Right ventricle myocardium superior (tissue), 1 donor: Measurements from ENCODE around the gene CDS2. TPM values are rescaled to one million over a fixed set of nuclear protein-coding genes. Genes with fewer than 3 reads are reported as not detected.
A peak's percentile ranks its signal among the peaks of the same experiment; 100 is the strongest.

Source experiments
- ATAC-seq: fragments of 200-7000 bp; cut with Tn5 transposase; one replicate; pipeline ENCODE4 v1.9.1; 2020; ENCODE audit warnings: mild to moderate bottlenecking; ENCODE audit not compliant: poor library complexity
- DNase-seq: peaks from one replicate; pipeline ENCODE4 v3.0.0-alpha.2; 2020
- intact Hi-C: fragments of 100-400 bp; cut with DNase I; formaldehyde crosslinking; loops from one replicate; pipeline ENCODE4 v1.11.2; 2022
- total RNA-seq: library from RNA; stranded (reverse); fragmentation: NEBNext Ultra II Directional; extraction: Animal tissue kit (Norgen Biotek cat#: 25700); gene quantifications from one replicate; pipeline ENCODE4 v1.2.1, GENCODE V29; 2021
- donor health status: DM: no; HTN: yes; CAD: no; lungs with severe emphysema.

The CDS2 gene
- total RNA-seq, 1 donor from 2014 or later = 61.9 TPM

- DNase-seq (no peak), ATAC-seq (no peak)
- intact Hi-C loops = no loop called here
These were observed 9.9 kb upstream of the CDS2 start for GRCh38 chr20:5116875-5117274.

GRCh38 chr20:5118220-5119142 is 8.3 kb upstream of the CDS2 start:
- intact Hi-C loops = no loop called here
- DNase-seq (no peak), ATAC-seq (no peak)

GRCh38 chr20:5119143-5119434 is 7.7 kb upstream of the CDS2 start:
- ATAC-seq (no peak), DNase-seq (no peak)
- intact Hi-C loops = no loop called here

- intact Hi-C loops = no loop called here
- ATAC-seq (peak; percentile 99), DNase-seq (peak; percentile 99)
These were observed 7.2 kb upstream of the CDS2 start, which contains the start of gene PCNA for GRCh38 chr20:5119435-5120184. Gene PCNA (minus strand): TSS chr20:5119958. CDS start chr20:5119798, 160 bp downstream.

- intact Hi-C loops = no loop called here
- no peak for ATAC-seq
These were observed 6.7 kb upstream of the CDS2 start for GRCh38 chr20:5120185-5120476.

GRCh38 chr20:5122873-5123260 is 3.9 kb upstream of the CDS2 start:
- DNase-seq = no peak
- ATAC-seq = no peak
- intact Hi-C loops = no loop called here

More at GRCh38 chr20:5120185-5120476, 6.7 kb upstream of the CDS2 start:
- DNase-seq = no peak

- DNase-seq (peak; percentile 54), ATAC-seq (peak; percentile 14)
- intact Hi-C loops = no loop called here
These were observed 523 bp downstream of the CDS2 start for GRCh38 chr20:5127204-5127858.

GRCh38 chr20:5127859-5128424 is 1.1 kb downstream of the CDS2 start:
- intact Hi-C loops = no loop called here
- ATAC-seq = no peak
- DNase-seq = no peak

- intact Hi-C loops = no loop called here
- ATAC-seq = no peak
- no peak for DNase-seq
These were observed 2.1 kb downstream of the CDS2 start for GRCh38 chr20:5128886-5129285.

GRCh38 chr20:5131502-5131901 is 4.7 kb downstream of the CDS2 start:
- DNase-seq (no peak), ATAC-seq (no peak)
- intact Hi-C loops = loop anchor here (5.0 kb wide), 1 partner anchor 41 kb away; no protein-coding TSS in a partner anchor

GRCh38 chr20:5133998-5134397 is 7.2 kb downstream of the CDS2 start:
- DNase-seq = no peak
- intact Hi-C loops = loop anchor here (5.0 kb wide), 1 partner anchor 38 kb away; no protein-coding TSS in a partner anchor
- no peak for ATAC-seq

- DNase-seq (no peak), ATAC-seq (peak; percentile 59)
- intact Hi-C loops = no loop called here
These were observed 8.7 kb downstream of the CDS2 start for GRCh38 chr20:5135363-5136012.

GRCh38 chr20:5136096-5136495 is 9.3 kb downstream of the CDS2 start:
- intact Hi-C loops = no loop called here
- no peak for DNase-seq
- no peak for ATAC-seq

GRCh38 chr20:5140195-5140594 is 13.4 kb downstream of the CDS2 start:
- no peak for ATAC-seq
- intact Hi-C loops = no loop called here
- DNase-seq = no peak

- ATAC-seq (peak; percentile 32), DNase-seq (no peak)
- intact Hi-C loops = no loop called here
These were observed 14.8 kb downstream of the CDS2 start for GRCh38 chr20:5141615-5142014.

- intact Hi-C loops = no loop called here
- no peak for ATAC-seq
- no peak for DNase-seq
These were observed 17.0 kb downstream of the CDS2 start for GRCh38 chr20:5143851-5144250.

- intact Hi-C loops = no loop called here
These were observed 18.7 kb downstream of the CDS2 start for GRCh38 chr20:5145365-5146098.

GRCh38 chr20:5146099-5146668 is 19.4 kb downstream of the CDS2 start:
- intact Hi-C loops = no loop called here
- DNase-seq (no peak), ATAC-seq (no peak)

More at GRCh38 chr20:5145365-5146098, 18.7 kb downstream of the CDS2 start:
- no peak for DNase-seq
- no peak for ATAC-seq
